GM18867 (cell line): ENCODE data around the gene ODAD3.
"Not testable (repeated sequence)": the region's sequence is repeated elsewhere in the genome, so short reads cannot be mapped to it uniquely, and the experiment has no call there.

Experiments
- ATAC-seq: cut with Tn5 transposase; IDR thresholded peaks from one replicate; pipeline ENCODE4 v1.9.1; 2021; ENCODE audit warnings: mild to moderate bottlenecking, moderate library complexity; ENCODE audit not compliant: unreplicated experiment

The ODAD3 gene

GRCh38 chr19:11445141-11445540, 10.2 kb upstream of the ODAD3 start:
- no peak for ATAC-seq

DNA sequence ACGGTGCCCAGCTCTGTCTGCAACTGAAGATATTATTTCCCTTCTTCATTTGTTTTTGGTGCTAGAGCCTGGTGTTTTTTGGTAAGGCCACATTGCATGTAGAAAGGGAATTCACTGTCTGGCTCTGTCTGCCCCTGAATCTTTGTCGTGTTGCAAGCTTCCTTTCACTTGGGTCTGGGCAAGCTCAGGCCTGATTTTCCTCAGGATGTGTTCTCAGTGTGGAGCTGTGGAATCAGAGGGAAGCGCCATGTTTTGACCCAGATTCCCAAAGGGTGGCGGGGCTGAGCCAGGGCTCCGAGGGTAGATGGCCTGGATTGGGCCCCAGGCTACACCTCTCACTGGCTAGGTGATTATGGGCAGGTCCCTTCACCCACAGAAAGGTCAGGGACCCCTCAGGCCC, 9.1 kb upstream of the ODAD3 start:
- ATAC-seq, result no peak

DNA sequence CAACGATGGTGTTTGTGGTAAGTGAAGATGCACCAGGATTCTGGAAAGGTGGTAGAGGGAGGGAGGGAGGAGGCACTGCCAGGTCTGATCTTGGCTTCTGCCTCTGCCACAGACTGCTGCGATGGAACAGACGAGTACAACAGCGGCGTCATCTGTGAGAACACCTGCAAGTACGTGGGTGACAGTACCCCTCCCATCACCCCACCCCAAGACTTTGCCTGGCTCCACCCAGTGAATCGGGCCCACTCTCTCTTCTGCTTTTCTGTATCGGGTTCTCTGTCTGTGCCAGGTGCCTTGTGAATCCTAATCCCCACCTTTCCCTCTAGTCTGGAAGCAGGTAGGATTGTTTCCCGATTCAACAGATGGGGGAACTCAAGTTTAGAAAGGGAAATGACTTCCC, 3.0 kb upstream of the ODAD3 start:
- no peak for ATAC-seq

- no peak for ATAC-seq
These were observed 952 bp upstream of the ODAD3 start for GRCh38 chr19:11435833-11436313.

GRCh38 chr19:11434703-11435056, 241 bp downstream of the ODAD3 start:
- peak; percentile 13 for ATAC-seq

GRCh38 chr19:11433526-11433925, 1.4 kb downstream of the ODAD3 start:
- ATAC-seq, result not testable (repeated sequence)

GRCh38 chr19:11426656-11427055, 8.3 kb downstream of the ODAD3 start:
- no peak for ATAC-seq

- no peak for ATAC-seq
These were observed 9.0 kb downstream of the ODAD3 start for GRCh38 chr19:11425719-11426457.

DNA sequence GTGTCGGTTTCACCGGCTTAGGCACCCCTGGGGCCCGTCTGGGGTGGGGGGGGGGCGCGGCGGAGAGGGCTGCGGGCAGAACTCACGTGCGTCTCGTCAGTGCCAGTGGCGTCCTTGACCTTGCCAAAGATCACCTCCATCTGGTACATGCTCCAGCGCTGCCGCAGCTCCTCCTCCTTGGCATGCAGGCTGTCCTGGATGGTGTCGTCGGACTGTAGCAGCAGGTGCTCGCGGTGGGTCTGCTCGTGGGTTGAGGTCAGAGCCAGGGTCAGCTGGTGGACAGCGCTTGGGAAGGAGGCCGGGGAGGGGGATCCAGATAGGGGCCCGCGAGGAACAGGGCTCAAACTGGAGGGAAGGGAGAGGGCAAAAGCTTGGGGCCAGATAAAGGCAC, 11.1 kb downstream of the ODAD3 start:
- no peak for ATAC-seq

GRCh38 chr19:11423164-11423790, 11.6 kb downstream of the ODAD3 start:
- no peak for ATAC-seq

DNA sequence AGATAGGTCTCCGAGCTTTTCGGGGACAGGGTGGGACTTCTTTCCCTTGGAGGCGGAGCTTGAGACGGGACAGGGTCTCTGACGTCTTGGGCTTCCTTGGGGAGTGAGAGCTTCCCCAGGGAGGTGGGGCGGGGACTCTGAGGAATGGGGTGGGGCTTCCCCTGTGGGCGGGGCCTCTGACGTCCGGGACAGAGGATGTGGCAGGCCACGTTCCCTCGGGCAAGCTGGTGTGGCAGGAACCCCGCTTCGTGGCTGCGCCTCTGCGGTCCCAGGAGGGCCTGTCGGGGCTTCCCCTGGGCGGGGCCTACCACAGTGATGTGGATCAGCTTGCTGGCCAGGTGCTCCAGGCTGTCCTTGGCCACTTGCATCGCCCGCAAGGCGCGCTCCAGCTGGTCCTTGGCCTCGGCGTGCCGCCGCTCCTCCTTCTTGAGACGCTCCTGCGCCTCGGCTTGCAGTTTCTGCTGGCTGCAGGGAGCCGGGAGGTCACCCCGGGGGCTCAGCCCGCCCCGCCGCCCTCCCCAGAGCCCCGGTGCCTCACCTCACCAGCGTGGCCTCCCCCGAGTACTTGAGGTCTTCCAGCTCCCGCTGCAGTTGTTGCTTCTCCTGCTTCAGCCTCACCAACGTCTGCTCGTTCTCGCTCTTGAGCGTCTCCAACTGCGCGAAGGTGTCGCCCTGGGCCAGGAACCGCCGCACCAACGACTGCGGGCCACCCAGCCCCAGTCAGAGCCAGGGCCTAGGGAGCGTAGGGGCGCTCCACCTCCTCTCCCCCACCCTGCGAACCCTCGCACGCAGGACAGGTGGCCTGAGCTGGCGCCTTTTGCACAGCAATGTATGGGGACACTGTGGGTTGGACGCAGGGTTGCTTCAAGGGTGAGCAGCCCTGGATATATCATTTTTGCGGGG, 12.5 kb downstream of the ODAD3 start:
- peak; percentile 45 for ATAC-seq

DNA sequence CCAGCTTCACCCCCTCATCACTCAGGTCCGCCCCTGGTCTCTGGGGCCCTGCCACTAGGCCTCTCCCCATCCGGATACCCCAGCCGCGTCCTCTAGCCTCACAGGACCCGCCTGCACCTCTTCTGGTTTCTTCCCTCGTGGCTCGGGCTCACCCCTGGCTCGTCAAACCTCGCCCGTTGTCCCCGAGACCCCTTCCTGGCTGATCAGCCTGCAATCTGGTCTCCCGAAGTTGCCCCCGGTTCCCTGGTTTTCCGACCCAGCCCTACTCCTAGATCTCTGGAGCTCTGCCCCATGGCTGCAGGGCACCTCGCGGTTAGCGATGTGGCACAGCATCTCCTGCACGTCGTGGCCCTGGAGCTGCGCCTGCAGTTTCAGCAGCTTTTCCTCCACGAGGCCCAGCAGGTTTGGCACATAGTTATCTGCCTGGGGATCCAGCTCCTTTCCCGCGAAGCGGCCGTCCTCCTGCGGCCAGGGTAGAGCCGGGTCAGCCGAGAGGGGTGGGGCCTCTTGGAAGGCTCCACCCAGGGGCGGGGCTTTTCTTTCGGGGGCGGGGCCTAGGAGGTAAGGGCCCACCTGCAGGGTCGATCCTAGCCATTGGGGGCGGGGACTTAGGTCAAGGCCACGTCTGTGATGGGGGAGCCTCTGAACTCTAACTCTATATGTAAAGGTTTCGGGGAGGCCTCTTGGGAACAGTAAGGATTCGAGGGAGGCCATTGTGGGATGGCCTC, 13.4 kb downstream of the ODAD3 start:
- ATAC-seq, result peak; percentile 35

GRCh38 chr19:11420429-11421370, 14.2 kb downstream of the ODAD3 start:
- ATAC-seq, result no peak

DNA sequence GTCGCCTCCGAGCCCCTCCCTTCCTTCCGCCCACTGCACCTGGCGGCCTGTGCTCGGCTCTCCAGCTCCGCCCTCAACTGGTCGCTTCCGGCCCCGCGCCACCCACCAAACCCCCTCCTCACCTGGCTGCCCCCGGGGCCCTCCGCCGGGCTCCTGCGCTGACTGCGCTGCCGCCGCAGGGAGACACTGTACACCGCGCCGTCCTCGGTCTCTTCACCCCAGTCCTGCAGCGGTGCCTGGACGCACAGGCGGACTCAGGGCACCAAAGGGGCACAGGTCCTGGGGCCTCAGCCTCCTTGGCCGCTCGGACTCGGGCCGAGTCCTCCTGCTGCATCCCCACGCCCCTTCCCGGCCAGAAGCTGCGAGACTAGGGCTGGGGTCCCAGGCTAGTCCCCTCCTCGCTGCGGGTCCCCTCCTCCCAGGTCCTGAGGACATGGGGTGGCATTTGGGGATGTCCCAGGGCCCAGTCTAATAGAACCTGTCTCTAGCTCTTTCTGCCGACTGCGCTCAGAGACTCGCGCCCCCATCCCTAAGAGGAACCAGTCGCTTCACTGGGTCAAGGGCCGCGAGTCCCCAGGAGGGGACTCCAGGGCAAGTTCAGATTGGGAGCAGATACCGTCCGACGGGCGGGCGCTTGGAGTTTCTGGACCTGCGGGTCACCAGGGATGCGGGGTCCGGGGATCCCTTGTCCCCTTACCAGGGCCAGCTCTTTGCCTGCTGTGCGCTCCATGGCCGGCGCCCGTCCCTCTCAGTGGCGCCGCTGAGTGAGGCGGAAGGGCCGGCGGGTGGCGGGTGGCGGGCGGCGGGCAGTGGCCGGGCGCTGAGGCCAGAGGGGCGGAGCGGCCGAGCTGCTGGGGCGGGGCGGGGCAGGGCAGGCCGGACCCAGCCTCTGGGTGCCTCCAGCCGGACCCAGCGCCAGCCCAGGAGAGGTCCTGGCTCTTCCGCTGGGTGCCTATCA, 16.1 kb downstream of the ODAD3 start, which contains the start of gene RGL3:
TSS of gene RGL3 (minus strand) at position 766 of the 958 bp plus-strand sequence. CDS start at position 730, 36 bp downstream.
- no peak for ATAC-seq

- no peak for ATAC-seq
These were observed 16.8 kb downstream of the ODAD3 start for GRCh38 chr19:11418094-11418548.

GRCh38 chr19:11416346-11417052, 18.4 kb downstream of the ODAD3 start:
- no peak for ATAC-seq

DNA sequence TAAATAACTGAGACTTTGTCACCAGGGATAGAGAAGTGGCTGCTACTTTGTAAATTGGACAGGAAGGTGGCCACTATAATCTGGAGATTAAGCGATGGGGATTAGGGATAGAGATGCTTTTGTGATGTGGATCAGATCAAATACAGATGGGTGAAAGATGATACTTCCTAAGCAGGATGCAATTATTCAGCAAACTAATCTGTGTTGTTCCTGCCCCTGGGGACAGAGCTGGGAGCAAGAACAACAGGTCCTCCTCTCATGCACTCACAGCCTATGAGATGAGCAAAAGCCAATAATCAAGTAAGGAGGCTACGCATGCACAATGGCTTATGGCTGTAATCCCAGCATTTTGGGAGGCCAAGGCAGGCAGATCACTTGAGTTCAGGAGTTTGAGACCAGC, 20.4 kb downstream of the ODAD3 start:
- ATAC-seq, result no peak

DNA sequence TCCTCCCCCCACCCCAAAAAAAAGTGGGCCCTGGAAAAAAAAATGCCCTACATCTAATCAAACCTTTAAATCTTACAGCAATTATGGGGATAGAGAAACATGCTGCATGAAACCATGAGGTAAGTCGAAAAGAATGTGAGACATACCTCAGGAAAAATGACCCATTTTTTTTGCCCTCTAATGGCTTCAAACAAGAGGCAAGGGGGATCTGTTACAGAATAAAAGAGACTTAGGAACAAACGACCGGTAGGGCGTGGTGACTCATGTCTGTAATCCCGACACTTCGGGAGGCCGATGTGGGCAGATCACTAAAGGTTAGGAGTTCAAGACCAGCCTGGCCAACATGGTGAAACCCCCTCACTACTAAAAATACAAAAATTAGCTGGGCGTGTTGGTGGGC, 24.2 kb downstream of the ODAD3 start:
- ATAC-seq, result no peak
